Stimulated activated naive CD4-positive, alpha-beta T cell treated with Interleukin-2 at 50 U/mL for 16 hours (primary cell): ENCODE measurements around the gene COL23A1.

Experiments
- DNase-seq: peaks from one replicate; lab custom pipeline; 2025; lab: John Stamatoyannopoulos, UW

Gene COL23A1

DNA sequence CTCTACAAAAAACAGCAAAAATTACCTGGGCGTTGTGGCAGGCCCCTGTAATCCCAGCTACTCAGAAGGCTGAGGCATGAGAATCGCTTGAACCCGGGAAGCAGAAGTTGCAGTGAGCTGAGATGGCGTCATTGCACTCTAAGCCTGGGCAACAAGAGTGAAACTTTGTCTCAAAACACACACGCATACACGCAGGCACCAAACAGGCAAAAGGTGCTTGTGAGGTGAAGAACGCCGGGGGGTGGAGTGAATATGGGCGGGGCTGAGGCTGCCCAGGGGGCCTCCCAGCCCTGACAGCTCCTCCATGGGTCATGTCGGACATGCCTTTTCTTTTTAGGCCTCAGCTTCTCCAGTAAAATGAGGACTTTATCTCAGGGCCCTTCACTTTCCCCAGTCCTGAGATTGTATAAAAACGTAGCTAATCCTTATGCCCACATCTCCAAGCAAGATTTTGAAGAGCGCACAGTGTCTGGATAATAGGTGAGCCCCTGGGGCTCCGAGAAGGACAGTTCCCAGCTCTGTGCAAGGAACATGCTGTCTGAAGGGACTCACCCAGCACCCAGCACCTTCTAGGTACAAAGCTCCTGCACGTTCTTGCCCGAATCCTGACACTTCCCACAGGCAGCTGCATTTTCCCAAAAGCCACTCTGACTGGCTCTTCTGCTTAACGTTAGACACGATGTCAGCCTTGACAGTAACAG lies 168.3 kb downstream of the COL23A1 start:
- DNase-seq = no peak

DNA sequence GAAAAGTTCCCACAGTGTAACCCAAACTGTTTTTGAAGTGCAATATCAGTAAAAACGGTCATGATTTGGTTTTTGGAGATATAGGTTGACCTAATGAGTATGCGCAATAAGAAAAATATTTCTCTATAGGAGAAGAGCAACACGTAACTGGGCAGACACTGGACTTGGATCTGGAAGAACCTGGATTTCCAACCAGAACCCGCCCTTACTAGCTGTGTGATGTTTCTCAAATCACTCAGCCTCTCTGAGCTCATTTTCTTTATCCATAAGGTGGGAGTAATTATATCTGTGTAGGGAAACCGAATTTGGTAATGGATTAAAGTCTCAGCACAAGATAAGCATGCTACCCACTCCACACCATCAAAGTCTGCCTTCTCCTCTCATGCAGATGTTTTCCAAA lies 169.1 kb downstream of the COL23A1 start:
- no peak for DNase-seq

DNA sequence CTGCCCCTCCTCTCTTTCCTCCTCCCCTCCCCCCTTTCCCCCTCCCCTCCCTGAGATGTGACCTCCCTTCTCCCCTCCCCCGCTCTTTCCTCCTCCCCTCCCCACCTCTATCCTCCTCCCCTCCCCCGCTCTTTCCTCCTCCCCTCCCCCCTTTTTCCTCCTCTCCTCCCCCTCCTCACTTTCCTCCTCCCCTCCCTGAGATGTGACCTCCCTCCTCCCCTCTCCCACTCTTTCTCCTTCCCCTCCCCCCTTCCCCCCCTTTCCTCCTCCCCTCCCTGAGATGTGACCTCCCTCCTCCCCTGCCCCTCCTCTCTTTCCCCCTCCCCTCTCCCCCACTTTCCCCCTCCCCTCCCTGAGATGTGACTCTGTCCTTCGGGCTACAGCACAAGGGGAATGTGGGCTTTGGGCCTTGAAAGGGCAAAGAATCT lies 169.8 kb downstream of the COL23A1 start:
- DNase-seq = no peak

DNA sequence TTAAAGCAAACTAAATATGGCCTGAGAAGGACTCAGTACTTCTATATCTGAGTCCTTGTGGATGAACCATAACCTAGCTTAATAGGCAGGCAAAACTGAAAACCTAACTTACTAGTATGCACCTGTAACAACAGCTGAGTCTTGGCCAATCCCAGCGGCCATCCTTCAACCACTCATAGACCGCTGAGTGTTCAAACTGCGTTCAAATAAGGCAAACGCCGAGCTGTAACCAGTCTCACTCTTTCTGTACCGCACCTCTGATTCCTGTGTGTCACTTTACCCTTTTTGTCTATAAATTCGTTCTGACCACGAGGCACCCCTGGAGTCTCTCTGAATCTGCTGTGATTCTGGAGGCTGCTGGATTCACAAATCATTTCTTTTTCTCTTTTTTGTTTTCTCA lies 170.5 kb downstream of the COL23A1 start:
- no peak for DNase-seq

DNA sequence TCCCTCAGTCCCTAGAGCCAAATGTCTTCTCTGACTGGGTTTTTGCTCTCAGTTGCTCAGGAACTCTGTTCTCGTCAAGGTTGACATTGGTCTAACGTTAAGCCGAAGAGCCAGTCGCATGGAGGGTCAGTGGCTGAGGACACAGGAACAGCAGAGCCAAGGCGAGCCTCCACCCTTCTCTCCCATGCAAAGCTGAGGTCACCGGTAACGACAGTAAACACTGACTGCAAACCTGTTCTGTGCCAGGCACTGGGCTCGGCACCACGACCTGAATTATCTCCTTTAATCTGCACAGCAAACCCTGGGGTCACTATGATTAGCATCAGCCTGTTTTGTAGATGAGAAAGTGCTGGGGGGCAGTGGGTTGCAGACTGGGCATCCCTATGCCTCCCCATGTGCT lies 171.0 kb downstream of the COL23A1 start:
- no peak for DNase-seq

DNA sequence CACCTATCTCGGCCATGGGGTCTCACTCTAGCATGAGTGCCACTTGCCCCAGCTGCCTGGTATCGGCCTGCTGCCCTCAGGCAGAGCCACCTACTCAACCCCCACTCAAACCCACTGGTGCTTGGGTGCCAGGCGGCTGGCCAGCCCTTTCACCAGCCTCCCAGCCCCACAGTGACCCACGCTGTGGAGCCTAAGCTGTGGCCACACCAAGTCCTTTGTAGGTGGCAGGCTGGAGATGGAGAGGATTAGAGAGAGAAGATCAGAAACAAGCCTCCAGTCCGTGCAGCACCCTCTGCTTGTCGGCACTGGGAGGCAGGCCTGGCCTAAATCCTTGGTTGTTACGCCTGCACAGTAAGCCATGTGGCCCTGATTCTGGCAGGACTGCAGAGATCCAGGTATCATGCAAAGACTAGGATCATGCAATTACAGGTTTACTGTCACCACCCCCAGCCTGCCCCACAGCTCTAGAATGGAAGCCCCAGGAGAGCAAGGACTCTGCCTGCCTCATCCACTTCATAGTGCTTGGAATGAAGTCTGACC lies 171.7 kb downstream of the COL23A1 start:
- no peak for DNase-seq

DNA sequence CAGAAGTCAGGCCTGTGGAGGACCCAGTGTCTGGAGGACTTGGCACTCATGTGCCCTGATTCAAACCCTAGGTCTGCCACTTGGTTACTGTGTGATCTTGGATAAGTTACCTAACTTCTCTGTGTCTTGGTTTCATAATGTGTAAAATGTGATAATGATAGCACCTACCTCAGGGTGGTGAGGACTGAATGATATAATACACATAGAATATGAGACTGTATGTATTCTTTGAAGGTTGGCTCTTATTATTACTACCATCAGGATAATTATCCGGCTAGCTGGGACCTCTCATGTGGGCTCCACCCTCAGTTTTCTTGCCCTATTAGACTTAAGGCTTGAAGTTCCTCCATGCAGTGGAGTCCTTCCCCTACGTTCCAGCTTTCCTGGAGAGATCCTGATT lies 172.2 kb downstream of the COL23A1 start:
- DNase-seq = no peak

DNA sequence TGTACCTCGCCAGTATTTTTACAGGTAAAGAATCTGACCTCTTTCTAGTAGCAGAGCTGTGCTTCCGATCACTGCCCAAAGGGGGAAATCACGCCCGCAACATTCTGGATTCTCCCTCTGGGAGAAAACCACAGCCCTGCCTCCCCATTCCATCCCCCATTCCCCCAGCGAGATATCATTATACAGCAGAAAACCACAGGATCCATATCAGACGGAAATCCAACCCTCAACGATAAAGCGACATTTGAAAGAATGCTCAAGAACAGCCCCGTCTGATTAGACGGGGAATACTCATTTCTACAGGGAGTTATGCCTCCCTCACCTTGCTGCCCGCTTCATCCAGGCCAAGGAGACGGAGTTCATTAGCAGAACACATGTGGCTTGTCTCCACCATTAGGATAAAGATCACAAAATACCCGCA lies 172.8 kb downstream of the COL23A1 start:
- no peak for DNase-seq

DNA sequence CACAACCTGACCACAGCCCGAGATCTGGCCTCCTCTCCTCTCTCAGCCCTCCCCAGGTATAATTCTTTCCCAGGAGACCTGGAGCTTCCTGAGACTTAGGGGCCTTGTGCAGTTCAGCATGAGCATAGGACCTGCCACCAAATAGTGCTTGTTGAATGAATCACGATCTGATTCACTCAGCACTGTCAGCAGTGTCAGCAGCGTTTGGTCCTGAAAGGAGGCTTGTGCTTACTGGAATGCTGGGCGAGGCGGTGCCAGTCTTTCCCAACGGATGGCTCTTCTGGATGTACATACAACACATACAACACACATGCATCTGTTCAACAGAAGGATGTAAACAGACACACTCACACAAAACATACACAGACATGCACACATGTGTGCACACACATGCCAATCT lies 173.3 kb downstream of the COL23A1 start:
- DNase-seq = no peak

DNA sequence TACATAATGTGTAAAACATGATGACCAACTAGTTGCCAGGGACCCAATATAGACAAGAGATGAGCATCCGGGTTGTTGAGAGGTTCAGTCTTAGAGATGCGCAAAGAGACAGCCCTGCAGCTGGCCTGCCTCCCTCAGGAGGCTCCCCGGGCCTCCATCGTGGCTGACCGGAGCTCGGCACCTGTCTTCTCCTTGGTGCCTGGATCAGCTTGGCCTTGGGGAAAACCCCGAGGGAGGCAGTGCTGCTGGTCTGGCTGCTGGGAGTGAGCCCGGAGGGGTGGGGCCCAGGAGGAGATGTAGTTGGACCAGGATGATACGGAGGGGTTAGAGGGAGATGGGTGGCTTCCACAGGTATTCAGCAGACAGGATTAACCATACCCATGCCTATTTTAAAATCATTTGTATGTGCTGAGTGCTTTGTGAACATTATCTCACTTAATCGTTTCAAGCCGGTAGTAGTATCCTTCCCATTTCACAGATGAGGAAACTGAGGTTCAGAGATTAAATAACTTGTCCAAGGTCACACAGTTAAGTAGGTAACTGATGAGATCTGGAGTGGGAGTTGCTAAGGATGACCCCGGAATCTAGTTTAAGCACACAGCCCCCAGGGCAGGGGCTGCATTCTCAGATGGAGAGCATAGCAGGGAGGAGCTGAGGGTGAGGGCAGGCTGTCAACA lies 173.8 kb downstream of the COL23A1 start:
- DNase-seq = no peak

DNA sequence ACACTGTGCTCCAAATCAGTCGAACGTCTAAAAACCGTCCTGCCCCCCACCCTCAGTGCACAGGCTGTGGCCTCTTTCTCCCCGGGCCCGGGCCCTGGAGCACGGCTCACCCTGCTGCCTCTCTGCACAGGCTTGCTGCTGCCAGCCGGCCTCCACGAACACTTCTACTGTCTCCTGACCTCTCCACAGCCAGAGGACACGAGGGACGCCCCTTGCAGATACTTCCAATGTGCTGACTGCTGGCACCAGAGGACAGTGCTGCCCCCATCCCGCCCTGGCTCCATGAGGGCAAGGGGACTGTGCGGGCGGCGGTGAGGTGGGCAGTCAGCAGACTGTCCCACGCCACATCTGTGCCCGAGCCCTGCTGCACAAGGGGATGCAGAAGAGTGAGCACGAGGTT lies 174.8 kb downstream of the COL23A1 start:
- DNase-seq = no peak

DNA sequence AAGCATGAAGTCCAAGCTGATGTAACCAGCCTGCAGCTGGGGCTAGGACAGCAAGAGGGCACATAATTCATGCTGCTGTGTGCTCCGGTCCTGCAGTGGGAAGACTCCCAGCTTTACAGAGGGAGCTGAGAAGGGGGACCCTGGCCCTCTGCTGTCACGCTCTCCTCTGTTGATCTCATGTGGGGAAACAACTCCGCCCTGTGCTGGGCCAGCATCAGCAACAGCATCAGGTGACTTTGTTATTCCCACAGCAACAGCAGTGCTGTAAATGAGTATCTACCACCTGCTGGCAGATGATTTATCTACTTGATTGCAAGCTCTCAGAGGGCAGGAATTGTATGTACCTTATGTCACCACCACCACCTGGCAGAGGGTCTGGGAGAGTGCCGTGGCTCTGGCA lies 176.2 kb downstream of the COL23A1 start:
- DNase-seq = no peak

DNA sequence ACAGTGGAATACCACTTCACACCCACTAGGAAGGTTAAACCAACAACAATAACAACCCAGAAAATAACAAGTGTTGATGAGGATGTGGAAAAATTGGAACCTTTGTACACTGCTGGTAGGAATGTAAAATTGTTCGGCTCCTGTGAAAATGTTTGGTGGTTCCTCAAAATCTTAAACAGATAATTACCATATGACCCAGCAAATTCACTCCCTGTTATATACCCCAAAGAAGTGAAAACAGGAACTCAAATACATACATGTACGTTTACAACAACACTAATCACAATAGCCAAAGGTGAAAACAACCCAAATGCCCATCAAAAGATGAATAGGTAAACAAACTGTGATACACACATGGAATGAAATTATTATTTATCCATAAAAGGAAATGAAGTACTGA lies 179.1 kb downstream of the COL23A1 start:
- DNase-seq = no peak

DNA sequence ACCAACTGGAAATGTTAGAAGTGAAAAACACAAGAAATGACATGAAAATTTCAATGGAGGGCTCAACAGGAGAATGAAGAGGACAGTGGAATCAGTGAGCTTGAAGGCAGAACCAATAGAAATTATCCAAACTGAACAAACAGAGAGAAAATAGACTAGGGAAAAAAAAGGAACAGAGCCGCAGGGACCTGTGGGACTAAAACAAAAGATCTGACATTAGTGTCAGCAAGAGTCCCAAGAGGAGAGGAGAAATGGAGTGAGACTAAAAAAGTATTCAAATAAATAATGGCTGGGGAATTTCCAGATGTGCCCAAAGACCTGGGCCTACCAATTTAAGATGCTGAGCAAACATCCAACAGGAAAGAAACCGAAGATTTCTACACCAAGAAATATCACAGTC lies 182.5 kb downstream of the COL23A1 start:
- no peak for DNase-seq

DNA sequence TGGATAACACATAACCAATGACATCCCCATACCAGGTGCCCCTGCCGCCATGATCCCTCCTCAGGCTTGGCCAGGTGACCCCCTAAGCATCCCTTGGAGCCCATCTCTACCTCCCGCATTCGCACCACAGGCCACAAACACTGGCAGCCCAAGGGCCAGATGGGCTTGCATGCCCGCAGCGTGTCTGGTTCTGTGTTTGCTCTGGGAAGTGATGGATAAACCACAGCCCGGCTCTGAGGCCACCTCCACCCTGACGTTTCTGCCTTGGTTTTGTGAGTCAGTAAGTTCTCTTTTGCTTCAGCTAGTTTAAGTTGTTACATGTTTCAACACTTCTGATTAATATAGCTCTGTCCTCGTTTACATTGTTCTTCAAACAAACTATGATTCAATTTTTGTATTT lies 185.2 kb downstream of the COL23A1 start:
- no peak for DNase-seq

DNA sequence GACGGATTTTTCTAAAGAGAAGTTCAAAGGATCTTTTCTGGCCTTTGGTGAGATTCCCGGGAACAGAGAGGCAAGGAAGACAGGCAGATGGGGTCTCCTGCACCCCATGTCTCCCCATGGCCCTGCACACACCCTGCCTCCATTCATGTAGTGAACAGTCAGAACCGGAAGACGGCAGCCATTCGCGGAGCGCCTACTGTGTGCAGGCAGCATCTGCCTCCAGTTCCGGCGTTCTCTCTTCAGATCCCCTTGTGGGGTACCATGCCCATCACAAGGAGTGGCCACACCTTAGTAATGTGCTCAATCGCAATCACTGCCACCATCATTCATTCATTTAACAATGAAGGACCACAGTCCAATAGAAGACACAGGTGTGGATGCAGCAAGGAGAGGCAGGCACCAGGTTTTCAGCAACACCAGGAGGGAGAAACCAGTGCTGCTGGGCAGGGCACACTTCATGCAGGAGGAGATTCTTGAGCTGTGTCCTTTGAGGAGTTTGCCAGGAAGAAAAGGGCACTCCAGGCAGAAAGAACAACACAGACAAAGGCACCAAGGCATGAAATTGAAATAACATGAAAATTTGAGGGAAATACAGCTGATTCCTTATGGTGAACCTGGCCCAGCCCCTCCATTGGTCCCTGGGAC lies 186.1 kb downstream of the COL23A1 start:
- DNase-seq = no peak

DNA sequence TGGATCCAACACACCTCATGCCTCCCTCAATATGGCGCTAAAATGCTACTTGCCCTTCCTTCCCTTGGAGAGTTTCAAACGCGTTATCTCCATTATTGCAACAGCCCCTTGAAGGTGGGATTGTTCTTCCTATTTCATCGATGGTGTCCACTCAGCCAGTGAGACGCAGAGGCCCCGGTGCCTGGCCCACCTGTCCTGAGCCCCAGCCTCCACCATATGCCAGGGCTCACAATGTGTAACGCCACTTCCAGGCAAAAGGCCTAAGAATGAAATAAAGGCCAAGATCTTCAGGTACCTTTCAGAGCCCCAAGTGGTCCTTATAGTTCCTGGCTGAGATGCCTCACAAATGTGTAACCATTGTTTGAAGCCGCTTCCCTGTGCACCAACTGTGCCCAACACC lies 186.8 kb downstream of the COL23A1 start:
- DNase-seq = no peak

DNA sequence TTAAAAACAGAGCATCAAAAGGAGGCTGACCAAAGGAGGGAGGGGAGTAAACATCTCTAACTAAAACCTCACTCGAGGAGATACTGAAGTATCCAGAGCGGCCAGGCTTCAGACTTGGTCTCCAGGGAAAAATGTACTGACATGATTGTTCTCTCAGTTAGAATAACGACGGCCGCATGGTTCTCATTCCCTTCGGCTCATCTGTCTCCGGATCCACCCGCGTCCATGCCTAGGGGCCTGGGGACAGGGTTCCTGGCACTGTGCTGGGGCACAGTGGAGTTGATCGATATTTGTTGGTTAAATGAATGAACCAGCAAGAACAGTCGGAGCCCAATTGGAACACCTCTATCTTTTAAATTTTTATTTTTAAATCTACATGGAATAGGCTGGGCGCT lies 190.5 kb downstream of the COL23A1 start:
- DNase-seq = no peak

DNA sequence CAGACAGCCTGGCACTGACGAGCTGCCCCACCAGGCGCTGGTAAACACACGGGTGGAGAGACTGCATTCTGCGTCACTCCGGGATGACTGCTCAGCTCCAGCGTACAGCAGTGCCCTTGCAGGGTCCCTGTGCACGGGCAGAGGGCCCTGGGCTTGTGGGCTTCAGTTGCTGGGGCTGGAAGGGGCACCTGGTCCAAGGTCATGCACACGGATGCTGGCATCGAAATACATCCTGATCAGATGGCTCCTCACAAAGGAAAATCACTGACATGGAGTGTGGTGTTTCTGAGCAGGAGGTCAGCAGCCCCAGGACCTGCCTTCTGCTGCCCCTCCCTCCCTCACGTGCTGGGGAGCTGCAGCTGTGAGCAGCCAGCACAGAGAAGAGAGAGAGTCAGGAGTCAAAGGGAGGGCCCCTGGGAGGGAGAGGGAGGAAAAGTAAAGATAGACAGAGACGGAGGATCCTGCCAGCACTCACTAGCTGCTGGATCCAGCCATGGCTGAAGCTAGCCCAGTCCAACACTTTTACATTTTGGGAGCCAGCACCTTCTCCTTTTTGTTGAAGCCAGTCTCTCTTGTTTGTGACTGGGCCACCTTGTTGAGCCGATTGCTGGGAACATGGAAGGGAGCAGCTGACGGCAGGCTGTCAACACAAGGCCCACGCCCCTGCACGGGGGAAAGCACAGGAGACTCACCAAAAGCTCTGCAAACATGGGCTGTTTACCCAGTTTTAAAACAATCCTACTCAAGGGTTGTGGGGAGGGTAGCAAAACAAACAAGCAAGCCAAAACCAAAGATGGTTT lies 191.1 kb downstream of the COL23A1 start:
- DNase-seq = no peak

DNA sequence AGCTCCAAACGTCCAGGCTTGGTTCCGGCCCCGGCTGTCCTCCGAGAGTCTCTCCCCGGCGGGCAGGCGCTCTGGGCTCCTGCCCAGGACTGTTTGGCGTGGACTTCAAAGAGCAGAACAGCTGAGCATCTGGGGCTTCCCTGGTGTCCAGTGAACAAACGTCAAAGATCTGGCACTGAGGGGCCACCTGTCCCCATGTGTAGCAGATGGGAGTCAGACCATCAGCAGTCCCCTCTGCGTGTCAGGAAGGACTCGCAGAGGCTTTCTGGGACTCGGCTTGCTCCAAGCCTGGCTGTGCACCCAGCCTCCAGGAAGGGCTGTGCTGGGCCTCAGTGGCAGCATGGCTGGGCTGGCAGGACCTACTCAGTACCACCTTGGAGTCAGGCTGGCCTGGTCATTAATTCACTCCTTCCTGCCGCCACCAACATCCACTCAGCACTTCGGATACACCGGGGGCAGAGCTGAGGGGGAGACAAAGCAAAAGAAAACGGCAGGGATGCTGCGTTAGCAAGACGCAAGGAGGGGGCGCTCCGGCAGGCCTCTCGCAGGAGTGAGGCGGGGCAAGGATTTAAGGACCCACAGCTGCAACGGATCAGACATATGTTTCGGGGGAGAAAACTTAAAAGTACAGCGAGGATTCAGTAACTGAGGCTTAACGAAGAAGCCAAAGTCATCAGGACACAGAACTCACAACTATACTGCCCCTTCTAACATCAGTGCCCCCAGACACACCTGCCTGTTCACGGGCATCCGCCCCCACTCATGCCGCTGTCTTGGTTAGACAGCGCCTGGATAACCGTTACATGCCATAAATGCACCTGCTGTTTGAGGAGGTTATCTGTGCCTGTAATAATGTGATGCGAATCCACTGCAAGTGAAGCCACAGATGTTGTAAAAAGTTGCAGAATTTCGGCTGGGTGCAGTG lies 193.1 kb downstream of the COL23A1 start:
- no peak for DNase-seq

DNA sequence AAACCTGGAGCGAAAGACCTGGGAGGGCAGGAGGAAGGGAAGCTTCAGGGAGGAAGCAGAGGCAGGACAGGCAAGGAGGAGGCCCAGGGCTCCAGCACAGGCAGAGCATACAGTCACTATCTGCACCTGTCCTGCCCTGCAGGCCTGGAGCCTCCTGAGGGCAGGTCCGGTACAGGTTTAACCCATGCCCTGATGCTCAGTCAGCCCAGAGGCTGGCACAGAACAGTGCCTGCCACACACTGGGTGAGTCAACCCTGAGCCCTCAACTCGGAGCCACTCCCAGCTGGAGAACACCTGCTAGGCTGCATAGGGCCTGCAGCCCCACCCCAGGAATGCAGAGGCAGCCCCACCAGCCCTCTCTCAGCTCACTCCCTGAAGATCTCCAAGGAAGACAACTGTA lies 196.1 kb downstream of the COL23A1 start:
- no peak for DNase-seq
